Heart right ventricle (tissue), 16 donors: ENCODE data around the gene SMIM24. TPM values are rescaled to one million over a fixed set of nuclear protein-coding genes. Genes with fewer than 3 reads are reported as not detected.

Source experiments
- ATAC-seq, 8 donors: fragments of 200-7000 bp; cut with Tn5 transposase; one replicate each; pipeline ENCODE4 v1.9.1; 2020; ENCODE audit warnings: mild to moderate bottlenecking in 8 of 8, moderate library complexity in 8 of 8, moderate number of reproducible peaks in 1 of 8
- DNase-seq, 2 donors: peaks; one replicate each; pipeline ENCODE4 v3.0.0-alpha.2; 2020
- H3K27ac ChIP-seq, 10 donors: fragments of 200-600 bp; sonication (generic) in 2 of 10; one replicate each; pipeline versions ENCODE4 v1.5.0 to v1.8.0; 2020 to 2022; ENCODE audit warnings: mild to moderate bottlenecking in 3 of 10
- H3K27me3 ChIP-seq, 7 donors: fragments of 200-600 bp; one replicate each; pipeline ENCODE4 v1.8.0; 2021 to 2022; ENCODE audit warnings: mild to moderate bottlenecking in 2 of 7
- H3K36me3 ChIP-seq, 9 donors: fragments of 200-600 bp; sonication (generic) in 1 of 9; one replicate each; pipeline versions ENCODE4 v1.5.0 to v1.8.0; 2020 to 2022; ENCODE audit warnings: mild to moderate bottlenecking in 2 of 9
- H3K4me1 ChIP-seq, 9 donors: fragments of 200-600 bp; sonication (generic) in 1 of 9; one replicate each; pipeline versions ENCODE4 v1.5.0 to v1.8.0; 2020 to 2022; ENCODE audit warnings: mild to moderate bottlenecking in 4 of 9
- H3K4me3 ChIP-seq, 10 donors: fragments of 200-600 bp; sonication (generic) in 2 of 10; one replicate each; pipeline versions ENCODE4 v1.5.0 to v1.8.0; 2020 to 2022; ENCODE audit warnings: mild to moderate bottlenecking in 7 of 10, moderate library complexity in 2 of 10
- H3K9me3 ChIP-seq, 11 donors: fragments of 200-600 bp in 10 of 11; sonication (generic) in 2 of 11; one replicate each; pipeline versions ENCODE4 v1.5.0 to v1.8.0; 2013 to 2022; ENCODE audit warnings: mild to moderate bottlenecking in 2 of 11, control low read depth in 1 of 11, moderate library complexity in 1 of 11
- WGBS, 2 donors: extraction: QIAGEN DNeasy Blood & Tissue Kit; methylation state at CpG; one replicate each; pipeline ENCODE4 v1.1.7; 2013; ENCODE audit warnings: inconsistent platforms in 1 of 2; 5-methylcytosine and 5-hydroxymethylcytosine counted together
- intact Hi-C, 10 donors: fragments of 100-400 bp; cut with DNase I; formaldehyde crosslinking; loops; one replicate each; pipeline versions ENCODE4 v1.11.1 to v1.14.2; 2022
- polyA plus RNA-seq, 2 donors: library from polyadenylated mRNA; stranded (reverse); fragments of 200-250 nt; gene quantifications; one replicate each; pipeline ENCODE4 v1.2.3, GENCODE V29; 2013
- total RNA-seq, 10 donors: library from RNA; stranded (reverse); fragmentation: NEBNext Ultra II Directional in 3 of 10; extraction: Animal tissue kit (Norgen Biotek cat#: 25700) in 3 of 10; gene quantifications; one replicate each; pipeline versions ENCODE4 v1.2.1 to v1.2.4, GENCODE V29; 2021 to 2023
- TF ChIP-seq, protein P1 (sequence below), 9 donors: fragments of 200-600 bp; sonication (generic) in 2 of 9; IDR thresholded peaks; one replicate each; pipeline versions ENCODE4 v1.5.0 to v1.8.0; 2021 to 2022; ENCODE audit warnings: antibody characterized with exemption in 9 of 9, mild to moderate bottlenecking in 5 of 9, moderate library complexity in 1 of 9
- donor health status: Arrhythmogenic right ventricular cardiomyopathy.
- donor health status: ischemic (EF 13 %, LVEDD 7.1; RV severe dilation, severe dysfunction).
- donor health status: healthy with polysubstance abuse.
- donor health status: DM: no; HTN: yes; CAD: no.
- donor health status: DM: no; HTN: no; CAD: no.
- donor health status: ischemic (EF 25% LVEDD 6.9; RV normal size, moderate dysfunction).
- donor health status: ischemic (EF 25% LVEDD 5.7; RV mildly dilated, moderate dysfunction).
- donor health status: healthy.
- donor health status: DM: yes; HTN: yes; CAD: no.
- donor health status: Ischemic cardiomyopathy.
- donor health status: ischemic (EF 35%, LVEDD 5.7; RV mildly dilated, moderate dysfunction).
- donor health status: nonischemic (EF 11% LVEDD 7.7; RV severe dilation, severe dysfunction).
- donor health status: DM: yes; HTN: yes; CAD: no.
- donor health status: PGD.
- donor health status: ischemic (EF 29% LVEDD 5.4; RV normal size, mild dysfunction).
- donor health status: nonischemic (EF 23%, LVEDD 6.1; RV moderate dilation, normal function).

Gene SMIM24
- total and polyA plus RNA-seq, 12 donors, result not detected

- Histone ChIP-seq H3K4me1 (peaks cover 15 to 56% (median 32%) of the 10 kb centered on the region in 9 donors), H3K27me3 (no peaks in the 10 kb centered on the region), H3K27ac (peak overlapping the region in 6 of 10 donors; percentile 22 to 82 (median 45)), H3K9me3 (no peaks in the 10 kb centered on the region), H3K4me3 (no peak overlapping the region), H3K36me3 (peaks cover 0 to 85% (median 9%) of the 10 kb centered on the region in 9 donors)
- intact Hi-C loops, result no loop called here
- WGBS, 2 donors, result 74 to 78% methylated on average over 25 of the region's 25 CpGs
- DNase-seq (no peak), ATAC-seq (no peak)
- TF ChIP-seq, protein P1, sequence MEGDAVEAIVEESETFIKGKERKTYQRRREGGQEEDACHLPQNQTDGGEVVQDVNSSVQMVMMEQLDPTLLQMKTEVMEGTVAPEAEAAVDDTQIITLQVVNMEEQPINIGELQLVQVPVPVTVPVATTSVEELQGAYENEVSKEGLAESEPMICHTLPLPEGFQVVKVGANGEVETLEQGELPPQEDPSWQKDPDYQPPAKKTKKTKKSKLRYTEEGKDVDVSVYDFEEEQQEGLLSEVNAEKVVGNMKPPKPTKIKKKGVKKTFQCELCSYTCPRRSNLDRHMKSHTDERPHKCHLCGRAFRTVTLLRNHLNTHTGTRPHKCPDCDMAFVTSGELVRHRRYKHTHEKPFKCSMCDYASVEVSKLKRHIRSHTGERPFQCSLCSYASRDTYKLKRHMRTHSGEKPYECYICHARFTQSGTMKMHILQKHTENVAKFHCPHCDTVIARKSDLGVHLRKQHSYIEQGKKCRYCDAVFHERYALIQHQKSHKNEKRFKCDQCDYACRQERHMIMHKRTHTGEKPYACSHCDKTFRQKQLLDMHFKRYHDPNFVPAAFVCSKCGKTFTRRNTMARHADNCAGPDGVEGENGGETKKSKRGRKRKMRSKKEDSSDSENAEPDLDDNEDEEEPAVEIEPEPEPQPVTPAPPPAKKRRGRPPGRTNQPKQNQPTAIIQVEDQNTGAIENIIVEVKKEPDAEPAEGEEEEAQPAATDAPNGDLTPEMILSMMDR (IDR thresholded peaks at IDR 0.05), result no peak
Observed at GRCh38 chr19:3441089-3441985, 39.0 kb downstream of the SMIM24 start.

DNA sequence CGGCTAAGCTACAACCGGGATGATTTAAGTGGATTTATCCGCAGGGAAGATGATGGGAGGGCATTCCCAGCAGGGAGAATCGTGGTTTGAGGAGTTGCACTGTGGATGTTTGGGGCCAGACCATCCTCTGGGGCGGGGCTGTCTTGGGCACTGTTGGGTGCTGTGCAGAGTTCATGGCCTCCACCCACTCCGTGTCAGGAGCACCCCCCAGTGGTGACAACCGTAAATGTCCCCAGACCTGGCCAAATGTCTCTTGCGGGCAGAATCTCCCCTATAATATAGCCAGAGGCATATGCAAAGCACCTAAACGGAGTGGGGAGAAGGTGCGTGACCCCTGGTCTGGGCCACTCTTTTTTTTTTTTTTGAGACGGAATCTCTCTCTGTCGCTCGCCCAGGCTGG is 40.2 kb downstream of the SMIM24 start:
- Histone ChIP-seq H3K27ac (peak overlapping the region in 1 of 10 donors; percentile 28), H3K27me3 (no peaks in the 10 kb centered on the region), H3K4me1 (peaks cover 10 to 53% (median 26%) of the 10 kb centered on the region in 9 donors), H3K36me3 (peaks cover 0 to 84% (median 9%) of the 10 kb centered on the region in 9 donors), H3K4me3 (no peak overlapping the region), H3K9me3 (no peaks in the 10 kb centered on the region)
- ATAC-seq, result no peak
- DNase-seq, result peak in 1 of 2 donors; percentile 57
- intact Hi-C loops, result no loop called here
- WGBS, 2 donors, result 72 to 75% methylated on average over 13 of the region's 13 CpGs
- TF ChIP-seq, protein P1 (IDR thresholded peaks at IDR 0.05), result peak; percentile 17 to 61 (median 50)

DNA sequence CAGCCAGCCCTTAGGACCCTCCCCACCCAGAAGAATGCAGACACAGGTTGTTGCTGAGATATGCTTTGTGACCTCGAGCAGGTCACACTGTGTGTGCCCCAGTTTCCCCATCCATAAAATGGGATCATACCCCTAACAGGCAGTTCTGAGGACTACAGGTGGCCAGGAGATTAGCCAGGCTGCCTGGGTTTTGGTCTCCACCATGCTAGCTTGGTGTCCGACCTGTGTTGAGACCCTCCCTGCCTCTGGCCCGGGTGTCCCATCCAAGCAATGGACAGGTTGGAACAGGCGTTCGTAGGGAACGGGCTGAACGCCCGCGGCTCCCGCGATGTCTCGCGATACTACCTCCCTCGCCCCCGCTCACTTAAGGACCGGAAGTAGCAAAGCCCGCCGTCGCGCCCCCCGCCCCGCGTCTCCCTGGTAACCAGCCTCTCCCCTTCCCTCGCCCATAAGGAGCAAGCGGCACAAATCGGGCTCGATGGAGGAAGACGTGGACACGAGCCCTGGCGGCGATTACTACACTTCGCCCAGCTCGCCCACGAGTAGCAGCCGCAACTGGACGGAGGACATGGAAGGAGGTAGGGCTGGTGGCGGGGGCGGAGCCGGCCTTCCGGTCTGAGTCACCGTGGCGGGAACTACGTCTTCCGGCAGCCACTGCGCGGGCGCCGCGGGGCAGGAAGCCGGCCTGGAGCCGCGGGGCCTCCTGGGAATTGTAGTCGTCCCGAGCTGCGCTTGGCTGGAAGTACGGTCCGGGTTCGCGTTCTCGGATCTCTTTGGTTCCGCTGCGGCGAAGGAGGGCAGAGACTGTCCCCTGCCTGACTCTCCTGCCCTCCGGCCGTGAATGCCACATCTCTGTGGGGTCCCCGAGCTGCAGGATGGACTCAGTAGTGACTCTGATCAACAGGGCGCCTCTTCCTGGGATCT is 45.4 kb downstream of the SMIM24 start:
- ATAC-seq (peak; percentile 93 to 98 (median 97)), DNase-seq (peak; percentile 97)
- Histone ChIP-seq H3K27me3 (no peaks in the 10 kb centered on the region), H3K4me1 (peaks cover 6 to 45% (median 29%) of the 10 kb centered on the region in 9 donors), H3K36me3 (peaks cover 0 to 66% (median 23%) of the 10 kb centered on the region in 9 donors), H3K4me3 (peak overlapping the region; percentile 12 to 60 (median 52)), H3K27ac (peak overlapping the region; percentile 75 to 94 (median 88)), H3K9me3 (no peaks in the 10 kb centered on the region)
- intact Hi-C loops, result loop anchor here in 4 of 10 donors (5.0 kb wide), 4 partner anchors 32 to 108 kb away; no protein-coding TSS in a partner anchor
- TF ChIP-seq, protein P1 (IDR thresholded peaks at IDR 0.05), result no peak
- WGBS, 2 donors, result 3% methylated on average over 66 to 67 of the region's 67 CpGs
